H1 (cell line): ENCODE data around the gene CHN2. TPM values are rescaled to one million over a fixed set of nuclear protein-coding genes. Genes with fewer than 3 reads are reported as not detected.

ENCODE experiments used
- CTCF ChIA-PET: fragments of 300-600 bp; sonication (Branson Sonifier 250); formaldehyde crosslinking; loops from one replicate; lab custom pipeline; 2021; ENCODE audit not compliant: partially characterized antibody; lab: Charles Lee
- POLR2A ChIA-PET: fragments of 300-600 bp; sonication (Branson Sonifier 250); formaldehyde crosslinking; loops from one replicate; lab custom pipeline; 2021; ENCODE audit warnings: inconsistent platforms; ENCODE audit not compliant: partially characterized antibody; lab: Charles Lee
- DNase-seq, 2 experiments: peaks; one replicate each; pipeline versions ENCODE4 v3.0.0 to v3.0.0-alpha.2; 2010 to 2022; ENCODE audit warnings: low spot score in 2 of 2, low read depth in 1 of 2, mixed read lengths in 1 of 2
- FAIRE-seq: peaks from 2 replicates; lab custom pipeline; 2011; peaks lifted over from hg19 to GRCh38; lab: Jason Lieb, UNC
- H2AFZ ChIP-seq: 2 replicates; pipeline ENCODE4 v1.8.1; 2012; ENCODE audit warnings: low read length, inconsistent platforms
- H2AK5ac ChIP-seq: 2 replicates; pipeline ENCODE4 v1.6.1; 2013; ENCODE audit warnings: low read depth, low read length
- H2BK120ac ChIP-seq: replicated peaks from 2 replicates; pipeline ENCODE3; 2013; ENCODE audit warnings: low read depth, low read length, inconsistent platforms
- H2BK12ac ChIP-seq: 2 replicates; pipeline ENCODE4 v1.6.1; 2013; ENCODE audit warnings: low read depth, low read length
- H2BK15ac ChIP-seq: 2 replicates; pipeline ENCODE4 v1.6.1; 2013; ENCODE audit warnings: low read length
- H2BK20ac ChIP-seq: 2 replicates; pipeline ENCODE4 v1.6.1; 2013; ENCODE audit warnings: low read length
- H2BK5ac ChIP-seq: 2 replicates; pipeline ENCODE4 v1.6.1; 2013; ENCODE audit warnings: low read depth, low read length
- H3K14ac ChIP-seq: 2 replicates; pipeline ENCODE4 v1.6.1; 2013; ENCODE audit warnings: inconsistent platforms; ENCODE audit not compliant: insufficient read length
- H3K18ac ChIP-seq: 2 replicates; pipeline ENCODE4 v1.6.1; 2013; ENCODE audit warnings: low read length; ENCODE audit errors: extremely low read depth
- H3K23ac ChIP-seq: 2 replicates; pipeline ENCODE4 v1.6.1; 2013; ENCODE audit warnings: inconsistent platforms; ENCODE audit not compliant: insufficient read length
- H3K23me2 ChIP-seq: 2 replicates; pipeline ENCODE4 v1.6.1; 2013; ENCODE audit warnings: low read depth, low read length
- H3K27ac ChIP-seq: 2 replicates; pipeline ENCODE4 v1.6.1; 2011; ENCODE audit warnings: low read depth, low read length, inconsistent platforms
- H3K27me3 ChIP-seq, 4 experiments: replicated peaks in 1 of 4; 1 replicate in 1 of 4; 2 replicates in 3 of 4; pipeline versions ENCODE4 v1.6.1 to v1.8.1; 2011 to 2013; ENCODE audit warnings: low read length in 3 of 4, mild to moderate bottlenecking in 3 of 4, inconsistent platforms in 2 of 4, mixed read lengths in 2 of 4, moderate library complexity in 1 of 4; ENCODE audit not compliant: control insufficient read depth in 3 of 4, insufficient read depth in 3 of 4; ENCODE audit errors: extremely low read depth in 1 of 4
- H3K36me3 ChIP-seq, 4 experiments: 2 replicates each; pipeline versions ENCODE4 v1.6.1 to v1.8.1; 2011 to 2013; ENCODE audit warnings: mild to moderate bottlenecking in 4 of 4, low read length in 3 of 4, moderate library complexity in 2 of 4, control low read depth in 1 of 4, inconsistent platforms in 1 of 4; ENCODE audit not compliant: insufficient read depth in 4 of 4, control insufficient read depth in 2 of 4
- H3K4ac ChIP-seq: replicated peaks from 2 replicates; pipeline ENCODE3; 2013; ENCODE audit warnings: low read length, low read depth, mixed read lengths, inconsistent platforms; ENCODE audit not compliant: insufficient read length
- H3K4me1 ChIP-seq, 4 experiments: replicated peaks in 1 of 4; 1 replicate in 1 of 4; 2 replicates in 3 of 4; pipeline versions ENCODE4 v1.6.1 to v1.8.1; 2011 to 2013; ENCODE audit warnings: low read length in 3 of 4, inconsistent platforms in 2 of 4, mixed read lengths in 1 of 4; ENCODE audit not compliant: insufficient read depth in 4 of 4, control insufficient read depth in 3 of 4
- H3K4me2 ChIP-seq, 2 experiments: 2 replicates each; pipeline versions ENCODE4 v1.6.1 to v1.8.1; 2011 to 2013; ENCODE audit warnings: low read depth in 2 of 2, low read length in 2 of 2, control low read depth in 1 of 2, inconsistent platforms in 1 of 2, mild to moderate bottlenecking in 1 of 2; ENCODE audit not compliant: insufficient read depth in 1 of 2
- H3K4me3 ChIP-seq, 4 experiments: fragments of 200-600, 300-600 bp in 1 of 4; sonication (generic), shearing (Covaris generic), sonication (Bioruptor Twin) in 1 of 4; 2 replicates each; pipeline versions ENCODE4 v1.5.1 to v1.8.1; 2011 to 2016; ENCODE audit warnings: low read length in 4 of 4, low read depth in 3 of 4, control low read depth in 2 of 4, inconsistent platforms in 2 of 4, mild to moderate bottlenecking in 2 of 4, mixed read lengths in 1 of 4, moderate library complexity in 1 of 4; ENCODE audit not compliant: insufficient read depth in 2 of 4; ENCODE audit errors: extremely low read depth in 1 of 4
- H3K56ac ChIP-seq: replicated peaks from 2 replicates; pipeline ENCODE3; 2013; ENCODE audit warnings: low read depth, mild to moderate bottlenecking, mixed read lengths, low read length, inconsistent platforms; ENCODE audit not compliant: insufficient read length
- H3K79me1 ChIP-seq: 2 replicates; pipeline ENCODE4 v1.6.1; 2013; ENCODE audit warnings: low read depth, low read length, control low read depth
- H3K79me2 ChIP-seq, 2 experiments: 2 replicates each; pipeline versions ENCODE4 v1.6.1 to v1.8.1; 2012 to 2013; ENCODE audit warnings: low read length in 2 of 2, mild to moderate bottlenecking in 2 of 2, inconsistent platforms in 1 of 2; ENCODE audit not compliant: insufficient read depth in 2 of 2, control insufficient read depth in 1 of 2
- H3K9ac ChIP-seq, 4 experiments: replicated peaks in 1 of 4; 1 replicate in 1 of 4; 2 replicates in 3 of 4; pipeline versions ENCODE4 v1.6.1 to v1.8.1; 2011 to 2013; ENCODE audit warnings: low read depth in 3 of 4, low read length in 3 of 4, control low read depth in 2 of 4, mild to moderate bottlenecking in 2 of 4, moderate library complexity in 2 of 4, inconsistent platforms in 1 of 4; ENCODE audit errors: extremely low read depth in 1 of 4
- H3K9me3 ChIP-seq, 2 experiments: 2 replicates each; pipeline versions ENCODE4 v1.6.1 to v1.8.1; 2012 to 2013; ENCODE audit warnings: mild to moderate bottlenecking in 2 of 2, moderate library complexity in 2 of 2, control low read depth in 1 of 2, inconsistent platforms in 1 of 2, low read depth in 1 of 2, low read length in 1 of 2, mixed read lengths in 1 of 2; ENCODE audit not compliant: insufficient read depth in 2 of 2
- H4K20me1 ChIP-seq, 2 experiments: replicated peaks in 1 of 2; 2 replicates each; pipeline versions ENCODE3 to v1.8.1; 2011 to 2013; ENCODE audit warnings: inconsistent platforms in 2 of 2, low read length in 2 of 2, mild to moderate bottlenecking in 1 of 2; ENCODE audit not compliant: insufficient read depth in 2 of 2, control insufficient read depth in 1 of 2
- H4K5ac ChIP-seq: 2 replicates; pipeline ENCODE4 v1.6.1; 2013; ENCODE audit warnings: low read length, low read depth, mixed read lengths, inconsistent platforms; ENCODE audit not compliant: insufficient read length
- H4K8ac ChIP-seq: 2 replicates; pipeline ENCODE4 v1.8.0; 2013; ENCODE audit warnings: mild to moderate bottlenecking, moderate library complexity, low read length, inconsistent platforms; ENCODE audit not compliant: insufficient read depth; ENCODE audit errors: extremely low read depth
- H4K91ac ChIP-seq: replicated peaks from 2 replicates; pipeline ENCODE3; 2013; ENCODE audit warnings: low read length, mixed read lengths, inconsistent platforms; ENCODE audit not compliant: insufficient read length
- CBX5 ChIP-seq: fragments of 300-800, 300-1000 bp; sonication (generic); IDR thresholded peaks from 2 replicates; pipeline ENCODE4 v1.7.1; 2016; ENCODE audit warnings: antibody characterized with exemption, low read length, low read depth
- WGBS, 2 experiments: shearing (Covaris generic) in 1 of 2; methylation state at CpG; one replicate each; pipeline versions ENCODE4 v1.1.6 to v1.1.7; 2013 to 2015; ENCODE audit warnings: low lambda C conversion rate in 2 of 2, mixed read lengths in 2 of 2, inconsistent platforms in 1 of 2, low coverage in 1 of 2, missing lambda C conversion rate in 1 of 2; ENCODE audit not compliant: insufficient replicate concordance in 2 of 2, insufficient coverage in 1 of 2, insufficient read length in 1 of 2; ENCODE audit errors: extremely low coverage in 1 of 2, missing lambda C conversion rate in 1 of 2; 5-methylcytosine and 5-hydroxymethylcytosine counted together
- polyA plus RNA-seq, 7 experiments: library from polyadenylated mRNA; depleted of rRNA in 3 of 7; stranded (reverse) in 5 of 7; unstranded in 2 of 7; fragments of >200 nt in 5 of 7; fragments of 200-250 nt in 2 of 7; gene quantifications; 1 replicate in 5 of 7; 2 replicates in 1 of 7; 4 replicates in 1 of 7; pipeline versions ENCODE4 v1.2.1 to v1.2.3, GENCODE V29; 2011 to 2013; ENCODE audit warnings: missing spikeins in 2 of 7, mixed read lengths in 2 of 7
- total RNA-seq: library from RNA; stranded (reverse); fragmentation: NEBNext Ultra II Directional; extraction: Animal tissue kit (Norgen Biotek cat#: 25700); gene quantifications from 2 replicates; pipeline ENCODE4 v1.2.1, GENCODE V29; 2021

The CHN2 gene
- total and polyA plus RNA-seq, 2 of the 8 experiments (the other 6 are each of a cell fraction or from before 2014, with no cell fraction given) = 2.9 to 4.8 TPM

- CTCF ChIA-PET = interaction anchor here (0.8 to 1.1 kb wide), 4 partner anchors 13 to 265 kb away, joined by 3 to 4 read pairs (median 3); no protein-coding TSS in a partner anchor
- no peaks in the 10 kb centered on the region for H3K79me1 ChIP-seq
- H3K27ac ChIP-seq = no peak overlapping the region
- POLR2A ChIA-PET = no interaction called here
- no peak for TF ChIP-seq CBX5
- H3K79me2 ChIP-seq = no peaks in the 10 kb centered on the region
- 0 out of 2 replicates have a peak overlapping the region, but pooled peaks have one; percentile 29 for H2BK12ac ChIP-seq
- no peak overlapping the region for H3K4me3 ChIP-seq
- peaks cover 0 to 4% (median 2%) of the 10 kb centered on the region in 4 experiments; a peak in 2 of 7 replicates for H3K4me1 ChIP-seq
- H3K14ac ChIP-seq = no peak overlapping the region
- H2AK5ac ChIP-seq = no peak overlapping the region
- no peaks in the 10 kb centered on the region for H4K20me1 ChIP-seq
- WGBS, 2 experiments = 91% methylated on average over 4 of the region's 4 CpGs; no CpG with 5 or more reads in 1 of the 2 experiments
- no peak overlapping the region for H2BK15ac ChIP-seq
- no peaks in the 10 kb centered on the region for H3K9me3 ChIP-seq
- no peak overlapping the region for H2BK5ac ChIP-seq
- no peaks in the 10 kb centered on the region for H3K27me3 ChIP-seq
- no peaks in the 10 kb centered on the region for H3K36me3 ChIP-seq
- H2AFZ ChIP-seq = no peak overlapping the region
- H2BK120ac ChIP-seq = no peak overlapping the region
- no peak overlapping the region for H2BK20ac ChIP-seq
- no peak overlapping the region for H4K91ac ChIP-seq
- no peak overlapping the region for H4K5ac ChIP-seq
- H3K56ac ChIP-seq = no peak overlapping the region
- H3K18ac ChIP-seq = no peak overlapping the region
- H3K4me2 ChIP-seq = no peak overlapping the region
- H3K23me2 ChIP-seq = no peaks in the 10 kb centered on the region
- FAIRE-seq (no peak), DNase-seq (no peak)
- H3K4ac ChIP-seq = no peak overlapping the region
- no peak overlapping the region for H3K23ac ChIP-seq
- H3K9ac ChIP-seq = no peak overlapping the region
- no peak overlapping the region for H4K8ac ChIP-seq
These were observed 183.1 kb downstream of the CHN2 start for GRCh38 chr7:29377718-29378117.
